Ascending aorta (tissue), 2 donors: Measurements from ENCODE around the gene FADD. TPM values are rescaled to one million over a fixed set of nuclear protein-coding genes. Genes with fewer than 3 reads are reported as not detected.

Experiments used
- DNase-seq, 2 donors: peaks; one replicate each; pipeline ENCODE4 v3.0.0-alpha.2; 2019; ENCODE audit warnings: low spot score in 2 of 2
- H3K27ac ChIP-seq, 2 donors: fragments of 200-600 bp; sonication (generic); one replicate each; pipeline ENCODE4 v1.5.1; 2016 to 2017; ENCODE audit warnings: mild to moderate bottlenecking in 1 of 2
- H3K27me3 ChIP-seq: fragments of 200-600 bp; sonication (generic); one replicate; pipeline ENCODE4 v1.5.1; 2017
- H3K36me3 ChIP-seq, 2 donors: fragments of 200-600 bp; sonication (generic); one replicate each; pipeline ENCODE4 v1.5.1; 2016
- H3K4me1 ChIP-seq, 2 donors: fragments of 200-600 bp; sonication (generic); one replicate each; pipeline ENCODE4 v1.5.1; 2016 to 2017; ENCODE audit warnings: mild to moderate bottlenecking in 1 of 2
- H3K4me3 ChIP-seq, 2 donors: fragments of 200-600 bp; sonication (generic); one replicate each; pipeline ENCODE4 v1.5.1; 2016 to 2017; ENCODE audit warnings: mild to moderate bottlenecking in 1 of 2
- H3K9me3 ChIP-seq, 2 donors: fragments of 200-600 bp; sonication (generic); one replicate each; pipeline ENCODE4 v1.5.1; 2016
- intact Hi-C: fragments of 100-400 bp; cut with DNase I; formaldehyde crosslinking; loops from one replicate; pipeline ENCODE4 v1.15.1; 2023
- total RNA-seq: library from RNA; depleted of rRNA; stranded (reverse); fragments of >200 nt; gene quantifications from one replicate; pipeline ENCODE4 v1.1.0, GENCODE V29; 2016
- TF ChIP-seq, protein P1 (sequence below), 3 experiments: fragments of 200-600 bp in 2 of 3; fragments of 450-650 bp in 1 of 3; sonication (generic) in 2 of 3; IDR thresholded peaks; one replicate each; pipeline ENCODE4 v1.5.1; 2016 to 2019; ENCODE audit warnings: antibody characterized with exemption in 3 of 3, mild to moderate bottlenecking in 1 of 3, moderate library complexity in 1 of 3

The FADD gene
- total RNA-seq, 1 donor from 2014 or later: 22.2 TPM

- peak overlapping the region; percentile 39 to 67 for H3K27ac ChIP-seq
- intact Hi-C loops: no loop called here
- peak; percentile 37 to 88 for DNase-seq
- H3K36me3 ChIP-seq: peaks cover 41 to 84% of the 10 kb centered on the region in 2 donors
- H3K4me1 ChIP-seq: no peaks in the 10 kb centered on the region
- no peak overlapping the region for H3K4me3 ChIP-seq
- no peaks in the 10 kb centered on the region for H3K9me3 ChIP-seq
- TF ChIP-seq, protein P1, sequence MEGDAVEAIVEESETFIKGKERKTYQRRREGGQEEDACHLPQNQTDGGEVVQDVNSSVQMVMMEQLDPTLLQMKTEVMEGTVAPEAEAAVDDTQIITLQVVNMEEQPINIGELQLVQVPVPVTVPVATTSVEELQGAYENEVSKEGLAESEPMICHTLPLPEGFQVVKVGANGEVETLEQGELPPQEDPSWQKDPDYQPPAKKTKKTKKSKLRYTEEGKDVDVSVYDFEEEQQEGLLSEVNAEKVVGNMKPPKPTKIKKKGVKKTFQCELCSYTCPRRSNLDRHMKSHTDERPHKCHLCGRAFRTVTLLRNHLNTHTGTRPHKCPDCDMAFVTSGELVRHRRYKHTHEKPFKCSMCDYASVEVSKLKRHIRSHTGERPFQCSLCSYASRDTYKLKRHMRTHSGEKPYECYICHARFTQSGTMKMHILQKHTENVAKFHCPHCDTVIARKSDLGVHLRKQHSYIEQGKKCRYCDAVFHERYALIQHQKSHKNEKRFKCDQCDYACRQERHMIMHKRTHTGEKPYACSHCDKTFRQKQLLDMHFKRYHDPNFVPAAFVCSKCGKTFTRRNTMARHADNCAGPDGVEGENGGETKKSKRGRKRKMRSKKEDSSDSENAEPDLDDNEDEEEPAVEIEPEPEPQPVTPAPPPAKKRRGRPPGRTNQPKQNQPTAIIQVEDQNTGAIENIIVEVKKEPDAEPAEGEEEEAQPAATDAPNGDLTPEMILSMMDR (IDR thresholded peaks at IDR 0.05): no peak
- no peaks in the 10 kb centered on the region for H3K27me3 ChIP-seq
Measured at GRCh38 chr11:70159627-70160570, 43.2 kb upstream of the FADD start.

GRCh38 chr11:70161043-70161625 is 42.0 kb upstream of the FADD start:
- Histone ChIP-seq H3K4me3 (no peak overlapping the region), H3K27me3 (no peaks in the 10 kb centered on the region), H3K27ac (no peak overlapping the region), H3K36me3 (peaks cover 48 to 84% of the 10 kb centered on the region in 2 donors), H3K4me1 (no peaks in the 10 kb centered on the region), H3K9me3 (no peaks in the 10 kb centered on the region)
- intact Hi-C loops: no loop called here
- TF ChIP-seq, protein P1 (IDR thresholded peaks at IDR 0.05): no peak
- DNase-seq: no peak

GRCh38 chr11:70164705-70165104 is 38.4 kb upstream of the FADD start:
- no peak overlapping the region for H3K27ac ChIP-seq
- H3K27me3 ChIP-seq: no peaks in the 10 kb centered on the region
- H3K4me3 ChIP-seq: no peak overlapping the region
- peaks cover 62 to 96% of the 10 kb centered on the region in 2 donors for H3K36me3 ChIP-seq
- no peaks in the 10 kb centered on the region for H3K9me3 ChIP-seq
- intact Hi-C loops: no loop called here
- TF ChIP-seq, protein P1 (IDR thresholded peaks at IDR 0.05): no peak
- no peak for DNase-seq
- H3K4me1 ChIP-seq: no peaks in the 10 kb centered on the region

- no peak for DNase-seq
- intact Hi-C loops: no loop called here
- no peaks in the 10 kb centered on the region for H3K9me3 ChIP-seq
- no peaks in the 10 kb centered on the region for H3K27me3 ChIP-seq
- TF ChIP-seq, protein P1 (IDR thresholded peaks at IDR 0.05): no peak
- H3K4me3 ChIP-seq: no peak overlapping the region
- no peaks in the 10 kb centered on the region for H3K4me1 ChIP-seq
- peaks cover 72 to 100% of the 10 kb centered on the region in 2 donors for H3K36me3 ChIP-seq
- H3K27ac ChIP-seq: no peak overlapping the region
Measured at GRCh38 chr11:70167120-70167519, 36.0 kb upstream of the FADD start.

GRCh38 chr11:70167723-70168404 is 35.2 kb upstream of the FADD start:
- DNase-seq: no peak
- Histone ChIP-seq H3K4me1 (no peaks in the 10 kb centered on the region), H3K27me3 (no peaks in the 10 kb centered on the region), H3K9me3 (no peaks in the 10 kb centered on the region), H3K36me3 (peaks cover 66 to 98% of the 10 kb centered on the region in 2 donors), H3K4me3 (no peak overlapping the region), H3K27ac (no peak overlapping the region)
- intact Hi-C loops: no loop called here
- TF ChIP-seq, protein P1 (IDR thresholded peaks at IDR 0.05): no peak
